ENCODE data around the gene EXD3. TPM values are rescaled to one million over a fixed set of nuclear protein-coding genes. Genes with fewer than 3 reads are reported as not detected.
A peak's percentile ranks its signal among the peaks of the same experiment; 100 is the strongest.

The EXD3 gene
- total and polyA plus RNA-seq, 2 of the 4 experiments (the other 2 are of a cell fraction), result 1.1 to 7.4 TPM

DNA sequence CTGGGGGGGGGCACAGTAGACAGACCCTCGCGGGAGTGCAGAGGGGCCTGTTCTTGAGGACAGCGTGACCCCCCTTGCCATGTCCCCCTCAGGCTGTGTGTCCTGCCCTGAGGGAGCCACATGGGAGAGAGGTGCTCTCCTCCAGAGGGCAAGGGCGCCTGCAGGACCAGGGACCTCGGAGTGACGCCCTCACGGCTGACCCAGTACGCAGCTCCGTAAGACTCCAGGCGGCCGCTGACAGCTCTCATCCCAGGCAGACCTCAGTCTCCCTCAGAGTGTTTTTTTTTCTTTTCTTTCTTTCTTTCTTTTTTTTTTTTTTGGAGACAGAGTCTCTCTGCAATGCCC is 27.3 kb downstream of the EXD3 start:
- no TSS peak for BruUV-seq (replicated peaks)
- in situ Hi-C loops (cut with MboI; ENCODE audit: low sequenced_read_pairs), result no loop called here

More for the DNA sequence above, 27.3 kb downstream of the EXD3 start:
- H2AFZ ChIP-seq (replicated peaks; ENCODE audit: low read length, poor library complexity), result peak overlapping the region; percentile 32
- no peaks in the 10 kb centered on the region for H3K9me3 ChIP-seq (ENCODE audit: control insufficient read depth, insufficient read depth, low read length)
- no peak for TF ChIP-seq CHD1 (IDR thresholded peaks at IDR 0.05; ENCODE audit: low read depth, low read length)
- no peak for TF ChIP-seq CEBPB (IDR thresholded peaks at IDR 0.05; ENCODE audit: low read depth, low read length)
- TF ChIP-seq, protein P1, sequence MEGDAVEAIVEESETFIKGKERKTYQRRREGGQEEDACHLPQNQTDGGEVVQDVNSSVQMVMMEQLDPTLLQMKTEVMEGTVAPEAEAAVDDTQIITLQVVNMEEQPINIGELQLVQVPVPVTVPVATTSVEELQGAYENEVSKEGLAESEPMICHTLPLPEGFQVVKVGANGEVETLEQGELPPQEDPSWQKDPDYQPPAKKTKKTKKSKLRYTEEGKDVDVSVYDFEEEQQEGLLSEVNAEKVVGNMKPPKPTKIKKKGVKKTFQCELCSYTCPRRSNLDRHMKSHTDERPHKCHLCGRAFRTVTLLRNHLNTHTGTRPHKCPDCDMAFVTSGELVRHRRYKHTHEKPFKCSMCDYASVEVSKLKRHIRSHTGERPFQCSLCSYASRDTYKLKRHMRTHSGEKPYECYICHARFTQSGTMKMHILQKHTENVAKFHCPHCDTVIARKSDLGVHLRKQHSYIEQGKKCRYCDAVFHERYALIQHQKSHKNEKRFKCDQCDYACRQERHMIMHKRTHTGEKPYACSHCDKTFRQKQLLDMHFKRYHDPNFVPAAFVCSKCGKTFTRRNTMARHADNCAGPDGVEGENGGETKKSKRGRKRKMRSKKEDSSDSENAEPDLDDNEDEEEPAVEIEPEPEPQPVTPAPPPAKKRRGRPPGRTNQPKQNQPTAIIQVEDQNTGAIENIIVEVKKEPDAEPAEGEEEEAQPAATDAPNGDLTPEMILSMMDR (conservative IDR thresholded peaks at IDR 0.05; ENCODE audit: low read depth, low read length), result no peak
- TF ChIP-seq POLR2A (IDR thresholded peaks at IDR 0.05; ENCODE audit: low read depth, low read length), result no peak
- no peak for TF ChIP-seq MAZ (IDR thresholded peaks at IDR 0.05; ENCODE audit: borderline replicate concordance, low read depth, low read length)
- TF ChIP-seq NFE2L2 (IDR thresholded peaks at IDR 0.05; ENCODE audit: low read depth, low read length), result no peak
- no peak for TF ChIP-seq SMC3 (IDR thresholded peaks at IDR 0.05; ENCODE audit: low read depth, low read length)
- TF ChIP-seq, protein P2, sequence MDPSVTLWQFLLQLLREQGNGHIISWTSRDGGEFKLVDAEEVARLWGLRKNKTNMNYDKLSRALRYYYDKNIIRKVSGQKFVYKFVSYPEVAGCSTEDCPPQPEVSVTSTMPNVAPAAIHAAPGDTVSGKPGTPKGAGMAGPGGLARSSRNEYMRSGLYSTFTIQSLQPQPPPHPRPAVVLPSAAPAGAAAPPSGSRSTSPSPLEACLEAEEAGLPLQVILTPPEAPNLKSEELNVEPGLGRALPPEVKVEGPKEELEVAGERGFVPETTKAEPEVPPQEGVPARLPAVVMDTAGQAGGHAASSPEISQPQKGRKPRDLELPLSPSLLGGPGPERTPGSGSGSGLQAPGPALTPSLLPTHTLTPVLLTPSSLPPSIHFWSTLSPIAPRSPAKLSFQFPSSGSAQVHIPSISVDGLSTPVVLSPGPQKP (IDR thresholded peaks at IDR 0.05; ENCODE audit: borderline replicate concordance, low read depth, low read length), result no peak
- TF ChIP-seq FOS (IDR thresholded peaks at IDR 0.05; ENCODE audit: low read depth, low read length), result no peak
- no peak for TF ChIP-seq RAD21 (IDR thresholded peaks at IDR 0.05; ENCODE audit: low read length)
- no peak for TF ChIP-seq BHLHE40 (IDR thresholded peaks at IDR 0.05; ENCODE audit: low read depth, low read length)
- no peak for TF ChIP-seq RCOR1 (IDR thresholded peaks at IDR 0.05; ENCODE audit: insufficient replicate concordance, low read length)
- TF ChIP-seq, protein P3, sequence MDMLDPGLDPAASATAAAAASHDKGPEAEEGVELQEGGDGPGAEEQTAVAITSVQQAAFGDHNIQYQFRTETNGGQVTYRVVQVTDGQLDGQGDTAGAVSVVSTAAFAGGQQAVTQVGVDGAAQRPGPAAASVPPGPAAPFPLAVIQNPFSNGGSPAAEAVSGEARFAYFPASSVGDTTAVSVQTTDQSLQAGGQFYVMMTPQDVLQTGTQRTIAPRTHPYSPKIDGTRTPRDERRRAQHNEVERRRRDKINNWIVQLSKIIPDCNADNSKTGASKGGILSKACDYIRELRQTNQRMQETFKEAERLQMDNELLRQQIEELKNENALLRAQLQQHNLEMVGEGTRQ (IDR thresholded peaks at IDR 0.05; ENCODE audit: low read depth, low read length), result no peak
- TF ChIP-seq MXI1 (IDR thresholded peaks at IDR 0.05; ENCODE audit: borderline replicate concordance, low read depth, low read length), result no peak
- no peak for TF ChIP-seq RFX5 (IDR thresholded peaks at IDR 0.05; ENCODE audit: low read depth, low read length)
- TF ChIP-seq MAFK (IDR thresholded peaks at IDR 0.05; ENCODE audit: low read depth, low read length), result no peak
- no peak overlapping the region for H3K9ac ChIP-seq (ENCODE audit: low read depth, low read length)
- no peak overlapping the region; the same call in 1 of the 2 replicates for H4K91ac ChIP-seq (ENCODE audit: insufficient read depth, low read depth, low read length)
- no peak overlapping the region for H2BK15ac ChIP-seq (ENCODE audit: low read depth, low read length)
- no peak overlapping the region for H3K23ac ChIP-seq (ENCODE audit: low read depth, low read length)
- H2BK20ac ChIP-seq (ENCODE audit: low read depth, low read length), result no peak overlapping the region
- no peaks in the 10 kb centered on the region; a peak in 1 of 4 replicates for H3K79me1 ChIP-seq (ENCODE audit: low read depth in 1 of 2, low read length in 2 of 2)
- no peak overlapping the region for H3K4ac ChIP-seq (ENCODE audit: low read depth, low read length)
- dilution Hi-C loops (cut with HindIII; ENCODE audit: low sequenced_read_pairs, unreplicated experiment), result no loop called here
- DNase-seq (no peak), ATAC-seq (ENCODE audit: low read depth) (no peak)
- ChIA-PET CTCF (no interaction called here), POLR2A (ENCODE audit: unreplicated experiment) (no interaction called here)
- no peak overlapping the region for H2BK120ac ChIP-seq (ENCODE audit: low read depth, low read length)
- intact Hi-C loops (cut with micrococcal nuclease), result no loop called here
- peaks cover 8% of the 10 kb centered on the region for H3K4me1 ChIP-seq (ENCODE audit: control insufficient read depth, insufficient read depth, low read length)
- H4K5ac ChIP-seq (ENCODE audit: low read depth, low read length), result no peak overlapping the region
- H3K4me3 ChIP-seq (ENCODE audit: insufficient read depth, low read depth, low read length), result no peak overlapping the region
- H2BK5ac ChIP-seq (ENCODE audit: low read depth, low read length, poor library complexity, severe bottlenecking), result no peak overlapping the region
- H4K20me1 ChIP-seq (ENCODE audit: insufficient read depth, low read length), result peaks cover under 1% of the 10 kb centered on the region
- no peak overlapping the region for H4K8ac ChIP-seq (ENCODE audit: low read depth in 2 of 2, low read length in 2 of 2)
- 72% methylated on average over 9 of the region's 11 CpGs; no CpG with 5 or more reads in 1 of the 2 experiments for WGBS, 2 experiments (ENCODE audit: extremely low coverage in 2 of 2, insufficient read length in 1 of 2)
- no peak overlapping the region for H3K18ac ChIP-seq (ENCODE audit: low read depth, low read length)
- no peak overlapping the region for H3K4me2 ChIP-seq (ENCODE audit: low read depth, low read length)
- no peaks in the 10 kb centered on the region for H3K27me3 ChIP-seq (ENCODE audit: control insufficient read depth, insufficient read depth, low read length)
- H3K9me1 ChIP-seq (ENCODE audit: insufficient read depth, low read length), result 0 out of 2 replicates have a peak, but pooled peaks cover 3% of the 10 kb centered on the region
- H2AK5ac ChIP-seq (ENCODE audit: low read depth, low read length), result peak overlapping the region; percentile 67; the same call in 1 of the 2 replicates
- no peak overlapping the region for H3K14ac ChIP-seq (replicated peaks; ENCODE audit: low read depth, low read length)
- peaks cover 4% of the 10 kb centered on the region; the same call in 1 of the 2 replicates for H3K36me3 ChIP-seq (ENCODE audit: control insufficient read depth, insufficient read depth, low read length)
- H2AK9ac ChIP-seq (replicated peaks; ENCODE audit: low read depth, low read length, poor library complexity), result no peak overlapping the region
- 0 out of 2 replicates have a peak overlapping the region, but pooled peaks have one; percentile 9 for H3K27ac ChIP-seq (ENCODE audit: insufficient read depth, low read length)
- H3K56ac ChIP-seq (ENCODE audit: extremely low read depth, insufficient read depth, low read length), result no peak overlapping the region

Measured in IMR-90 (cell line).